Lung (tissue), 12 donors: ENCODE results near the gene MINDY4. TPM values are rescaled to one million over a fixed set of nuclear protein-coding genes. Genes with fewer than 3 reads are reported as not detected.

Experiments
- ATAC-seq: fragments of 200-7000 bp; cut with Tn5 transposase; one replicate; pipeline ENCODE4 v1.9.1; 2020; ENCODE audit warnings: moderate number of reproducible peaks; ENCODE audit not compliant: insufficient read depth, low FRiP score
- DNase-seq, 3 donors: peaks; one replicate each; pipeline ENCODE4 v3.0.0-alpha.2; 2013 to 2017
- H3K27ac ChIP-seq, 2 donors: one replicate each; pipeline ENCODE4 v1.5.1; 2013; ENCODE audit warnings: mild to moderate bottlenecking in 2 of 2, moderate library complexity in 2 of 2, control low read depth in 1 of 2, inconsistent platforms in 1 of 2, low read depth in 1 of 2, low read length in 1 of 2
- H3K27me3 ChIP-seq, 3 donors: one replicate each; pipeline ENCODE4 v1.5.1; 2013; ENCODE audit warnings: low read length in 2 of 3; ENCODE audit not compliant: control insufficient read depth in 3 of 3, insufficient read depth in 3 of 3
- H3K36me3 ChIP-seq, 4 donors: one replicate each; pipeline ENCODE4 v1.5.1; 2013; ENCODE audit warnings: low read length in 4 of 4, mild to moderate bottlenecking in 1 of 4, moderate library complexity in 1 of 4; ENCODE audit not compliant: control insufficient read depth in 4 of 4, insufficient read depth in 4 of 4
- H3K4me1 ChIP-seq, 5 donors: one replicate each; pipeline ENCODE4 v1.5.1; 2013; ENCODE audit warnings: low read length in 5 of 5, mild to moderate bottlenecking in 2 of 5, moderate library complexity in 1 of 5; ENCODE audit not compliant: control insufficient read depth in 5 of 5, insufficient read depth in 5 of 5
- H3K4me3 ChIP-seq: one replicate; pipeline ENCODE4 v1.5.1; 2013; ENCODE audit warnings: mild to moderate bottlenecking, control low read depth, moderate library complexity
- H3K9ac ChIP-seq, 2 donors: one replicate each; pipeline ENCODE4 v1.5.1; 2013; ENCODE audit warnings: low read length in 2 of 2, control low read depth in 1 of 2; ENCODE audit not compliant: insufficient read depth in 1 of 2
- H3K9me3 ChIP-seq, 4 donors: one replicate each; pipeline ENCODE4 v1.5.1; 2013; ENCODE audit warnings: low read length in 3 of 4, mild to moderate bottlenecking in 1 of 4, moderate library complexity in 1 of 4; ENCODE audit not compliant: control insufficient read depth in 4 of 4, insufficient read depth in 3 of 4
- WGBS, 2 donors: extraction: QIAGEN DNeasy Blood & Tissue Kit; methylation state at CpG; one replicate each; pipeline ENCODE4 v1.1.7; 2013; 5-methylcytosine and 5-hydroxymethylcytosine counted together
- polyA plus RNA-seq, 2 donors: library from polyadenylated mRNA; stranded (reverse); fragments of 200-250 nt; gene quantifications; one replicate each; pipeline ENCODE4 v1.2.1, GENCODE V29; 2013
- total RNA-seq, 2 donors: library from RNA; depleted of rRNA in 1 of 2; stranded (reverse); fragments of >200 nt in 1 of 2; gene quantifications; one replicate each; pipeline ENCODE4 v1.2.1, GENCODE V29; 2014 to 2021
- TF ChIP-seq, protein P1 (sequence below): IDR thresholded peaks from 2 replicates; pipeline ENCODE4 v1.5.1; 2012; ENCODE audit warnings: mild to moderate bottlenecking; ENCODE audit errors: control extremely low read depth, extremely low read depth
- donor health status: control.
- donor health status: control.
- donor health status: Bipolar disorder and iron deficiency.
- donor health status: healthy.
- donor health status: DM: yes; HTN: yes; CAD: no.

The MINDY4 gene
- total and polyA plus RNA-seq, 4 donors: 5.0 to 24.1 (median 10.7) TPM

DNA sequence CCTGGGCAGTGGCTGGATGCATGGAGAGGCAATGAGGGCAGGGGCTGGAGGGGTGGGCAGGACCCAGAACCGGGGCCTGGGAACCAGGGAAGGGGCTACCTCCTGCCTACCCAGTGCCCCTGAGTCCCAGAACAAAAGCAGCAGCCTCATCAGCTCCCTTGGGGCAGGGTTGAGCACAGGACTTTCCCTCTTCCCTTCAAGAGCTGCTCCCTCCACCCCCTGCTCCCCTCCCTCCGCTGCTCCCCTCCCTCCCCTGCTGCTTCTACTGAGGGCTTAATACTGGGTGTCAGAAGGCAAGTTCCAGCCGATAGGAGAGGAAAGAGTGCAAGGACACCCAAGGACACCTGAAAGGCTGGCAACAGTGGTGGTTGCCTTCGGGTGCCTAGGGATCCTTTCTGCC, 47.4 kb upstream of the MINDY4 start:
- H3K9me3 ChIP-seq: peaks cover 0 to 7% (median 0%) of the 10 kb centered on the region in 4 donors
- WGBS, 2 donors: 80 to 95% methylated on average over 3 to 4 of the region's 4 CpGs
- H3K36me3 ChIP-seq: no peaks in the 10 kb centered on the region
- DNase-seq (no peak), ATAC-seq (no peak)
- H3K27me3 ChIP-seq: peaks cover 0 to 6% (median 0%) of the 10 kb centered on the region in 3 donors
- no peak overlapping the region for H3K27ac ChIP-seq
- TF ChIP-seq, protein P1, sequence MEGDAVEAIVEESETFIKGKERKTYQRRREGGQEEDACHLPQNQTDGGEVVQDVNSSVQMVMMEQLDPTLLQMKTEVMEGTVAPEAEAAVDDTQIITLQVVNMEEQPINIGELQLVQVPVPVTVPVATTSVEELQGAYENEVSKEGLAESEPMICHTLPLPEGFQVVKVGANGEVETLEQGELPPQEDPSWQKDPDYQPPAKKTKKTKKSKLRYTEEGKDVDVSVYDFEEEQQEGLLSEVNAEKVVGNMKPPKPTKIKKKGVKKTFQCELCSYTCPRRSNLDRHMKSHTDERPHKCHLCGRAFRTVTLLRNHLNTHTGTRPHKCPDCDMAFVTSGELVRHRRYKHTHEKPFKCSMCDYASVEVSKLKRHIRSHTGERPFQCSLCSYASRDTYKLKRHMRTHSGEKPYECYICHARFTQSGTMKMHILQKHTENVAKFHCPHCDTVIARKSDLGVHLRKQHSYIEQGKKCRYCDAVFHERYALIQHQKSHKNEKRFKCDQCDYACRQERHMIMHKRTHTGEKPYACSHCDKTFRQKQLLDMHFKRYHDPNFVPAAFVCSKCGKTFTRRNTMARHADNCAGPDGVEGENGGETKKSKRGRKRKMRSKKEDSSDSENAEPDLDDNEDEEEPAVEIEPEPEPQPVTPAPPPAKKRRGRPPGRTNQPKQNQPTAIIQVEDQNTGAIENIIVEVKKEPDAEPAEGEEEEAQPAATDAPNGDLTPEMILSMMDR: no peak
- H3K4me1 ChIP-seq: peaks cover 0 to 6% (median 0%) of the 10 kb centered on the region in 5 donors
- no peak overlapping the region for H3K4me3 ChIP-seq
- H3K9ac ChIP-seq: no peak overlapping the region

GRCh38 chr7:30726296-30727006, 44.8 kb upstream of the MINDY4 start:
- no peak overlapping the region for H3K9ac ChIP-seq

DNA sequence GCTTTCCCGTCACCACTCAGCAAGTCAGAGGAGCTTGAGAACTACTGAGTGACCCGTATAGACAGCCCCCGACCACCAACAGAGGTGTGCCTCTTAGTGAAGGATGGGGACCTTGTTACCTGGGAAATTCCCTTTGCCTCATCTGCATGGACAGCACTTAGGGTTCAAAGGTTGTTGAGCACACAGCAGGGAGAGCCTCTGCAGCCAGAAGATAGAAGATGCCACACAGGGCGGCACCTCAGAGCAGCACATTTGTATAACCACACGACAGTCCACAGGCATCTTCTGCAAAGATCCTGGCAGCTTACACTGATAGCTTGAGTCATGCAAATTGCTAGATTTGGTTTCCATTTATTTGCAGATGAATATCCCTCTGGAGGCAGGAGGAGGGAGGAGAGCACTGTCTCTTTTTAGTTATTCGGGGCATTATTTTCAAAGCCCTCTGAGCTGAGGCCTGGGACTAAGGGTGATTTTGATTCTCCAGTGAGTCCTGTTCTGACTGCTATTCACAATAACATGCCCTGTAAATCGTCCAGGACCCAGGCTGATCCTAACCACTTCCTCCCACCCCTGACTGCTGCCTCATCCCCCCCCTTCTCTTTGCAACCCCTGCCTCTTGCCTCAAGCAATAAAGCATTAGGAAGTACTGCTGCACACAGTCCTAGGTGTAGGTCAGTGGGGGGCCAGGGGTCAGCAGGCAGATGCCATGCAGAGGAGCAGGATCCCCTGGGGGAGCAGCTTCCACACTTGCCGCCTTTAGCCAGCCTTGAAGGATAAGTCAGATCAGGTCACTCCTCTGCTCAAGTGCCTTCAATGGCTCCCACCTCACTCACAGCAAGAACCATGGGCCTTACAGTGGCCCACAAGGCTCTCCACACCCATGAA, 43.9 kb upstream of the MINDY4 start:
- H3K9me3 ChIP-seq: peaks cover 0 to 1% (median 0%) of the 10 kb centered on the region in 4 donors
- no peak for DNase-seq
- H3K27ac ChIP-seq: peak overlapping the region in 1 of 2 donors; percentile 20
- peaks cover 0 to 6% (median 0%) of the 10 kb centered on the region in 5 donors for H3K4me1 ChIP-seq
- no peak for ATAC-seq
- H3K27me3 ChIP-seq: peaks cover 0 to 6% (median 0%) of the 10 kb centered on the region in 3 donors
- no peak overlapping the region for H3K9ac ChIP-seq
- TF ChIP-seq, protein P1: no peak
- no peak overlapping the region for H3K4me3 ChIP-seq
- 57 to 59% methylated on average over 8 of the region's 8 CpGs for WGBS, 2 donors
- no peaks in the 10 kb centered on the region for H3K36me3 ChIP-seq

More at GRCh38 chr7:30726296-30727006, 44.8 kb upstream of the MINDY4 start:
- Histone ChIP-seq H3K4me3 (no peak overlapping the region), H3K9me3 (peaks cover 0 to 2% (median 0%) of the 10 kb centered on the region in 4 donors), H3K27ac (peak overlapping the region in 1 of 2 donors; percentile 20), H3K36me3 (no peaks in the 10 kb centered on the region), H3K27me3 (peaks cover 0 to 6% (median 0%) of the 10 kb centered on the region in 3 donors), H3K4me1 (peaks cover 0 to 6% (median 0%) of the 10 kb centered on the region in 5 donors)
- TF ChIP-seq, protein P1: no peak
- DNase-seq: no peak
- no peak for ATAC-seq
- 97 to 98% methylated on average over 7 of the region's 7 CpGs for WGBS, 2 donors
